ENCODE results near the gene RILPL1.

GRCh38 chr12:123543541-123543940, 10.0 kb upstream of the RILPL1 start:
- TF ChIP-seq POLR2A (IDR thresholded peaks at IDR 0.05) = no peak
- TF ChIP-seq, protein P1, sequence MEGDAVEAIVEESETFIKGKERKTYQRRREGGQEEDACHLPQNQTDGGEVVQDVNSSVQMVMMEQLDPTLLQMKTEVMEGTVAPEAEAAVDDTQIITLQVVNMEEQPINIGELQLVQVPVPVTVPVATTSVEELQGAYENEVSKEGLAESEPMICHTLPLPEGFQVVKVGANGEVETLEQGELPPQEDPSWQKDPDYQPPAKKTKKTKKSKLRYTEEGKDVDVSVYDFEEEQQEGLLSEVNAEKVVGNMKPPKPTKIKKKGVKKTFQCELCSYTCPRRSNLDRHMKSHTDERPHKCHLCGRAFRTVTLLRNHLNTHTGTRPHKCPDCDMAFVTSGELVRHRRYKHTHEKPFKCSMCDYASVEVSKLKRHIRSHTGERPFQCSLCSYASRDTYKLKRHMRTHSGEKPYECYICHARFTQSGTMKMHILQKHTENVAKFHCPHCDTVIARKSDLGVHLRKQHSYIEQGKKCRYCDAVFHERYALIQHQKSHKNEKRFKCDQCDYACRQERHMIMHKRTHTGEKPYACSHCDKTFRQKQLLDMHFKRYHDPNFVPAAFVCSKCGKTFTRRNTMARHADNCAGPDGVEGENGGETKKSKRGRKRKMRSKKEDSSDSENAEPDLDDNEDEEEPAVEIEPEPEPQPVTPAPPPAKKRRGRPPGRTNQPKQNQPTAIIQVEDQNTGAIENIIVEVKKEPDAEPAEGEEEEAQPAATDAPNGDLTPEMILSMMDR (IDR thresholded peaks at IDR 0.05) = no peak
- no peak for TF ChIP-seq POLR2AphosphoS5 (IDR thresholded peaks at IDR 0.05)

Data from sigmoid colon (tissue), 4 donors.